Esophagus squamous epithelium (tissue), 4 donors: ENCODE measurements around the gene HVCN1.

Experiments
- POLR2A ChIP-seq, 4 donors: fragments of 450-650 bp; IDR thresholded peaks; one replicate each; pipeline ENCODE4 v1.6.1; 2017; ENCODE audit warnings: antibody characterized with exemption in 4 of 4, mild to moderate bottlenecking in 4 of 4, moderate library complexity in 3 of 4
- TF ChIP-seq, protein P1 (sequence below), 6 experiments: fragments of 450-650 bp in 4 of 6; fragments of 200-600 bp in 2 of 6; sonication (generic) in 2 of 6; IDR thresholded peaks; one replicate each; pipeline ENCODE4 v1.5.1; 2016 to 2019; ENCODE audit warnings: antibody characterized with exemption in 6 of 6, mild to moderate bottlenecking in 4 of 6, moderate library complexity in 4 of 6

DNA sequence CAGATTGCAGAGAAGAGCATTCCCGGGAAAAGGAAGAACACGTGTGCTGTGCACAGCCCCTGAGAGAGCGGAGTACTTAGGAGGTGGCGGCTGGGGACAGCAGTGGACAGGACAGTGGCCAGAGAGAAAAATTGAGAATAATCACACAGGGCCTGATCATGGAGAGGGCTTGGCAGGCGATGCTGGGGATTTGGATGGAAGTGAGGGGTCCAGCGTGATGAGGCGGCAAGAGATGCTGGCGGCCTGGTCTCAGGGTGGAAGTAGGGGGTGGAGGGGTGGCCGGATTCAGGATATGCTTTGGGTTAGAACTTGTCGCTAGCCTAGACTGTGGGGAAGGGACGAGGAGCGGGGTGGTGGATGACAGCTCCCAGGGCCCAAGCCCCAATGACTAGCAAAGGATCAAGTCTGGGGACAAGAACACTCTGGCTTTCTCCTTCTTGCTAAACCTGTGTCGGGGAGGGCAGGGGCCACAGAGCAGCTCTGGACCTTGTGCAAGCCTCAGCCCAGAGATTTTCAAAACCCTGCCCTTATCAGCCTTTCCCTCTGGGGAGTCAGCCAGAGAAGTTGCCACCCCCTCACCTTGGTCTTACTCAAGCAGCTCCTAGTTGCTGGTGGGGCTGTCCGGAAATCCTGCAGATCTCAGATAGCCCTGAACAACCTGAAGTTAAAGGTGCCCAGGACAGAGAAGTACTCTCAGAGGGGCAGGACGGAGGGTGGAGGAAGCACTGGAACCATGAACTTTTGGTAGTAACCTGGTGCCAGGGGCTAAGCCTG, 1.3 kb downstream of the HVCN1 start:
- TF ChIP-seq, protein P1, sequence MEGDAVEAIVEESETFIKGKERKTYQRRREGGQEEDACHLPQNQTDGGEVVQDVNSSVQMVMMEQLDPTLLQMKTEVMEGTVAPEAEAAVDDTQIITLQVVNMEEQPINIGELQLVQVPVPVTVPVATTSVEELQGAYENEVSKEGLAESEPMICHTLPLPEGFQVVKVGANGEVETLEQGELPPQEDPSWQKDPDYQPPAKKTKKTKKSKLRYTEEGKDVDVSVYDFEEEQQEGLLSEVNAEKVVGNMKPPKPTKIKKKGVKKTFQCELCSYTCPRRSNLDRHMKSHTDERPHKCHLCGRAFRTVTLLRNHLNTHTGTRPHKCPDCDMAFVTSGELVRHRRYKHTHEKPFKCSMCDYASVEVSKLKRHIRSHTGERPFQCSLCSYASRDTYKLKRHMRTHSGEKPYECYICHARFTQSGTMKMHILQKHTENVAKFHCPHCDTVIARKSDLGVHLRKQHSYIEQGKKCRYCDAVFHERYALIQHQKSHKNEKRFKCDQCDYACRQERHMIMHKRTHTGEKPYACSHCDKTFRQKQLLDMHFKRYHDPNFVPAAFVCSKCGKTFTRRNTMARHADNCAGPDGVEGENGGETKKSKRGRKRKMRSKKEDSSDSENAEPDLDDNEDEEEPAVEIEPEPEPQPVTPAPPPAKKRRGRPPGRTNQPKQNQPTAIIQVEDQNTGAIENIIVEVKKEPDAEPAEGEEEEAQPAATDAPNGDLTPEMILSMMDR (IDR thresholded peaks at IDR 0.05): no peak
- TF ChIP-seq POLR2A (IDR thresholded peaks at IDR 0.05): no peak
